Measurements from ENCODE around the gene SLC25A13. TPM values are rescaled to one million over a fixed set of nuclear protein-coding genes. Genes with fewer than 3 reads are reported as not detected.

SLC25A13 gene
- total and polyA plus RNA-seq, 2 of the 4 experiments (the other 2 are of a cell fraction) = 7.4 to 11.7 TPM

DNA sequence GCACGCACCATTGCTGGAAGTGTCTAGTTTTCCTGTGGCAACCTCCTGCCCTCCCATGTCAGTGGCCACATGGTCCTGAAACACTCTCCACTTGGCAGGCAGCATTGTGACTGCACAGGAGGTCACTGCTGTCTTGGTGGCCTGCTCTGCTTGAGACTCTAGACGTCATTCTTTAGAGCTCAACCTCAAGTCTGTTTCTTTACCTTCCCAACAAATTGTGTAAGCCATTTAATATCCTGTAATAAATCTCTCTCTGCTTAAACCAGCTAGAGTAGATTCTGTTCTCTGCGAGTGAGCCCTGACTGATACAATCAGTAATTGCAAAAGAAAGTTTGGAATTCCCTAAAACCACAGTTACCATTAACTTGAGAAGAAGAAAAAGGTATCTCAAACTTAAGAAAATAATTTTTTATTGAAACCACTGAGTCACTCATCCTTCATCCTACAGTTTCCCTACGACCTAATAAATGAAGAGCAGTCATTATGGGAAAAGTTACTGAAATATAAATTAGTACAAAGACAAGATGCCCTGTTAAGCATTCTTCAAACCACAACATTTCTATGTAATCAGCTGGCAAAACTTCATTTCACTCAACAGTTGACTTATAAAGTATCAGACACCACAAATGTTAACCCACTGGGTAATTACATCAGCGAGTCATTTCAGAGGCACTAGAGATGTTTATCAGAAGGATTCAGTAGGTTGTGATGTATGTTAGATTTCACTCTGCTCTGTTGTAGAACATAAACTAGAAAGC lies 18.0 kb downstream of the SLC25A13 start:
- no peak overlapping the region for H2BK5ac ChIP-seq (ENCODE audit: low read depth, low read length, poor library complexity, severe bottlenecking)
- CTCF ChIA-PET = no interaction called here
- no peak overlapping the region for H3K4me3 ChIP-seq (ENCODE audit: insufficient read depth, low read depth, low read length)
- H3K18ac ChIP-seq (ENCODE audit: low read depth, low read length) = no peak overlapping the region
- peak overlapping the region; percentile 60 for H3K4me2 ChIP-seq (ENCODE audit: low read depth, low read length)
- H2AFZ ChIP-seq (replicated peaks; ENCODE audit: low read length, poor library complexity) = no peak overlapping the region
- peak overlapping the region; percentile 19; the same call in 1 of the 2 replicates for H4K91ac ChIP-seq (ENCODE audit: insufficient read depth, low read depth, low read length)
- no CpG with 5 or more reads among the region's 5 CpGs for WGBS, 2 experiments (ENCODE audit: extremely low coverage in 2 of 2, insufficient read length in 1 of 2)
- H3K27ac ChIP-seq (ENCODE audit: insufficient read depth, low read length) = peak overlapping the region; percentile 23; the same call in 1 of the 2 replicates
- ATAC-seq (ENCODE audit: low read depth) (peak; percentile 64), DNase-seq (peak; percentile 74)
- H3K9ac ChIP-seq (ENCODE audit: low read depth, low read length) = no peak overlapping the region
- H2BK20ac ChIP-seq (ENCODE audit: low read depth, low read length) = no peak overlapping the region
- no peaks in the 10 kb centered on the region for H3K36me3 ChIP-seq (ENCODE audit: control insufficient read depth, insufficient read depth, low read length)
- dilution Hi-C loops (cut with HindIII; ENCODE audit: low sequenced_read_pairs, unreplicated experiment) (no loop called here), intact Hi-C loops (cut with micrococcal nuclease) (no loop called here), in situ Hi-C loops (cut with MboI; ENCODE audit: low sequenced_read_pairs) (no loop called here)
- POLR2A ChIA-PET (ENCODE audit: unreplicated experiment) = interaction anchor here (0.6 kb wide), 1 partner anchor 26 kb away, joined by 3 read pairs; no protein-coding TSS in a partner anchor
- H2BK120ac ChIP-seq (ENCODE audit: low read depth, low read length) = no peak overlapping the region
- H3K14ac ChIP-seq (replicated peaks; ENCODE audit: low read depth, low read length) = no peak overlapping the region
- no peak overlapping the region for H3K23ac ChIP-seq (ENCODE audit: low read depth, low read length)
- no peak overlapping the region for H4K5ac ChIP-seq (ENCODE audit: low read depth, low read length)
- H3K9me3 ChIP-seq (ENCODE audit: control insufficient read depth, insufficient read depth, low read length) = no peaks in the 10 kb centered on the region
- BruUV-seq (replicated peaks) = no TSS peak
- H4K20me1 ChIP-seq (ENCODE audit: insufficient read depth, low read length) = peaks cover 14% of the 10 kb centered on the region; the same call in 1 of the 2 replicates
- no peak overlapping the region for H2BK15ac ChIP-seq (ENCODE audit: low read depth, low read length)
- no peak overlapping the region for H3K56ac ChIP-seq (ENCODE audit: extremely low read depth, insufficient read depth, low read length)
- peaks cover 6% of the 10 kb centered on the region for H3K9me1 ChIP-seq (ENCODE audit: insufficient read depth, low read length)
- no peak overlapping the region for H4K8ac ChIP-seq (ENCODE audit: low read depth in 2 of 2, low read length in 2 of 2)
- no peaks in the 10 kb centered on the region for H3K27me3 ChIP-seq (ENCODE audit: control insufficient read depth, insufficient read depth, low read length)
- peak overlapping the region; percentile 37; the same call in 1 of the 2 replicates for H3K4ac ChIP-seq (ENCODE audit: low read depth, low read length)
- no peak overlapping the region; the same call in 1 of the 2 replicates for H2AK5ac ChIP-seq (ENCODE audit: low read depth, low read length)
- H2AK9ac ChIP-seq (replicated peaks; ENCODE audit: low read depth, low read length, poor library complexity) = no peak overlapping the region
- TF ChIP-seq, protein P1, sequence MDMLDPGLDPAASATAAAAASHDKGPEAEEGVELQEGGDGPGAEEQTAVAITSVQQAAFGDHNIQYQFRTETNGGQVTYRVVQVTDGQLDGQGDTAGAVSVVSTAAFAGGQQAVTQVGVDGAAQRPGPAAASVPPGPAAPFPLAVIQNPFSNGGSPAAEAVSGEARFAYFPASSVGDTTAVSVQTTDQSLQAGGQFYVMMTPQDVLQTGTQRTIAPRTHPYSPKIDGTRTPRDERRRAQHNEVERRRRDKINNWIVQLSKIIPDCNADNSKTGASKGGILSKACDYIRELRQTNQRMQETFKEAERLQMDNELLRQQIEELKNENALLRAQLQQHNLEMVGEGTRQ (IDR thresholded peaks at IDR 0.05; ENCODE audit: low read depth, low read length) = no peak
- TF ChIP-seq RAD21 (IDR thresholded peaks at IDR 0.05; ENCODE audit: low read length) (no peak), MXI1 (IDR thresholded peaks at IDR 0.05; ENCODE audit: borderline replicate concordance, low read depth, low read length) (no peak), CTCF (conservative IDR thresholded peaks at IDR 0.05; ENCODE audit: low read depth, low read length) (no peak), SMC3 (IDR thresholded peaks at IDR 0.05; ENCODE audit: low read depth, low read length) (no peak), MAZ (IDR thresholded peaks at IDR 0.05; ENCODE audit: borderline replicate concordance, low read depth, low read length) (no peak), RFX5 (IDR thresholded peaks at IDR 0.05; ENCODE audit: low read depth, low read length) (no peak), BHLHE40 (IDR thresholded peaks at IDR 0.05; ENCODE audit: low read depth, low read length) (no peak), FOS (IDR thresholded peaks at IDR 0.05; ENCODE audit: low read depth, low read length) (no peak)
- H3K4me1 ChIP-seq (ENCODE audit: control insufficient read depth, insufficient read depth, low read length) = peaks cover 11% of the 10 kb centered on the region
- H3K79me1 ChIP-seq (ENCODE audit: low read depth in 1 of 2, low read length in 2 of 2) = peaks cover 25 to 34% of the 10 kb centered on the region in 2 experiments

Data from IMR-90 (cell line).